ENCODE data around the gene SECISBP2L. TPM values are rescaled to one million over a fixed set of nuclear protein-coding genes. Genes with fewer than 3 reads are reported as not detected.

The SECISBP2L gene
- polyA plus RNA-seq, 4 donors, result 44.6 to 61.9 (median 55.3) TPM

GRCh38 chr15:48967336-48967735 is 78.9 kb downstream of the SECISBP2L start:
- no peak for DNase-seq (ENCODE audit: low read depth in 4 of 4, low spot score in 3 of 4)

DNA sequence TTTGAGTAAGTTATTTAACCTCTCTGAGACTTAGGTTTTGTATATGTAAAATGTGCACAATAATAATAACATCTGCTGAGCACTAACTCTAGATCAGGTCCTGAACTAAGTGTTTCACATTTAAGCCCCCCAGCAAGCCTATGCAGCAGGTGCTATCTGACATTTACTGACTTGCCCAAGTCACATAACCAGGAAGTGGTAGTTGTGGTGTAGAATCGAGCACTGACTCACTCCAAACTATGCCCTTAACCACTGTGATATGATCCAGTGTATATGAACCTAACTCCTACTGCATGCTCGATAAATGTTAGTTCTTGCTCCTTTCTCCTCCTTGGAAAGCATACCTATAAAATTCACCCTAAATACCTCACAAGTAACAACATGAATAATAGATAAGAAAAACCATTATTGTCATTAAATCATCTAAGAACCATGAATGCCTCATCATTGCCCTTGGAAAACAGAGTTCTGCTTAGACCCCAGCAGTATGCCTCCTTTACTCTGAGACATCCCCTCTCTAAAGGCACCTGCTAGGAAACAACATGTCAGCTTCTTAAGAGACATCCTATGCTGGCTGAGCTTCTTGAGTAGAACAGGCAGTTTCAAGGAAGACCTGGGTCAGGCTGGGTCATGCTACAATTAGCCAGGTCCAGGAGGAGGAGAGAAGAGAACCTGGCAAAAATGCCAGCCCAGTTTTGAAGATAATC is 79.5 kb downstream of the SECISBP2L start:
- DNase-seq (ENCODE audit: low read depth in 4 of 4, low spot score in 3 of 4), result no peak

DNA sequence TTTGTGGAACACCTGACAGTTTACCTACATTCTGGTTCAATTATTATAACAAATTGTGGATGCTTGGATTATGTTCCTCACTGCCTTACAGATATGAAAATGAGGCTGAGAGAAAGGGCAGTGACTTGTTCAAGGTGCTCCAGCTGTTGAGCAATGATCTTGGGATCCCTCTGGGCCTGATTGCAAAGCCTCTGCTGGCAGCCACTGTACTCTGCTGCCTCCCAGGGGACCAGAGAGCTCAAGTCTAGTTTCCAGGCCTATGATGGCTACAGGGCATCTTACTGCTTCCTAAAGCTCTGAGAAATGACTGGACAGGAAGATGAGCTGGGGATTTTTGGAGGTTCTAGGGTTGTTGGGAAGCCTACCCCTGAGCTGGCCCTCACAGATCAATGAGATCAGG is 80.3 kb downstream of the SECISBP2L start:
- no peak for DNase-seq (ENCODE audit: low read depth in 4 of 4, low spot score in 3 of 4)

DNA sequence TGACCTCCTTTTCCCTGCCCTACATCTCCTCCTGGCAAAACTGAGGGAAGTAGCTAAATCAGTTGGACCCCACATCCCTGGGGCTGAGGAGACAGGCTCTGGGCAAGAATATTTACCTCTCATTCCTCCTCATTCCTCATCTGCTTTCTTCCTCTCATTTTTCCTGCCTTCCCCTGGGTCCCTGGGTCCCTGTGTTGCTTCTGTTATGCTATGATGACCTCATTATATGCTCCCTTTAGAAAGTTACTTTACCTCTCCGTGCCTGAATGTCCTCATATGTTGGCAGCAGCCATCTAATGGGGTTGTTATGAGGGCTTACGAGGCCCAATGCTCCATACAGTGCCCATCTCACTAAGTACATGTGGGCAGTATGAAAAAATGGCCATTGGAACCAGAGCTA is 81.3 kb downstream of the SECISBP2L start:
- DNase-seq (ENCODE audit: low read depth in 4 of 4, low spot score in 3 of 4), result no peak

- DNase-seq (ENCODE audit: low read depth in 4 of 4, low spot score in 3 of 4), result peak; percentile 48 to 67 (median 54)
These were observed 82.6 kb downstream of the SECISBP2L start, which contains the start of gene SHC4 for GRCh38 chr15:48963524-48964113. Gene SHC4, minus strand, starts transcription at chr15:48963919. Its CDS starts 904 bp downstream, at chr15:48963015.

- DNase-seq (ENCODE audit: low read depth in 4 of 4, low spot score in 3 of 4), result peak in 1 of 4 donors; percentile 35
These were observed 83.4 kb downstream of the SECISBP2L start for GRCh38 chr15:48962662-48963523.

GRCh38 chr15:48955967-48956366 is 90.3 kb downstream of the SECISBP2L start:
- no peak for DNase-seq (ENCODE audit: low read depth in 4 of 4, low spot score in 3 of 4)

DNA sequence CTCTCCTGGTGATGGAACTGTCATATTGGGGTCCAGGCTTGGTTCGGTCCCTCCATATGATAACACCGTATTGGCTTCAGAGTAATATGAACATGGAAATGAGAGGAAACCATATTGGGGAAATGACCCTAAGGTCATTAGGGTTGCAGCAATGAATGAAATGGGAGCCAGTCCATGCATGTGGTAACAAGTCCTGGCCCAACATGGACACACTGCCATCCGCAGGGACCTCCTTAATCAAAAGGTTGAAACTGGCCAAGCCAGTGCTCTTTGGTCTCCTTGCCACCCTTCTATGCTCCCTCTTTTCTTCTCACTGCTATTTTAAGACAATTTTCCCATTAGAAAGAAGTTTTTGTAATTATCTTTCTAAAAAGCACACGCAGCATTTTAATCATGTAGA is 90.9 kb downstream of the SECISBP2L start:
- DNase-seq (ENCODE audit: low read depth in 4 of 4, low spot score in 3 of 4), result no peak

DNA sequence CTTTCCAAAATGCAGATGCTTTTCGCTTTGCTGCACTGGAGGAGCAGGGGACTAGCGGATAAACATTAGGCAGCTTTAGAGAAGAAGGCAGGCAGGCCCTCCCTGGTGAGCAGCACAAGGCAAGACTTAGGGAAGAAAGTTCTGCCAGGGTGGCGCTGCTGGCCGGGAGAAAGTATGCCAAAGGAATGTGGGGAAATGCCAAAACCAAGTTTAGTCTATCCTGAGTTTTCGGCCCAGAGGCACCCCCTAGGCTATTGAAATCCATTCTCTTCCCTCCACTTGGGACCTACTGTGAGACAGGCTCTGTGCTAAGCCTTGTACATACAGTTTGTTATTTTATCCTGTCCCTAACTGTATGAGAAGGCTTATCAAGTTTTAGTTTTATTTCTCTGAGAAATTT is 91.7 kb downstream of the SECISBP2L start:
- no peak for DNase-seq (ENCODE audit: low read depth in 4 of 4, low spot score in 3 of 4)

DNA sequence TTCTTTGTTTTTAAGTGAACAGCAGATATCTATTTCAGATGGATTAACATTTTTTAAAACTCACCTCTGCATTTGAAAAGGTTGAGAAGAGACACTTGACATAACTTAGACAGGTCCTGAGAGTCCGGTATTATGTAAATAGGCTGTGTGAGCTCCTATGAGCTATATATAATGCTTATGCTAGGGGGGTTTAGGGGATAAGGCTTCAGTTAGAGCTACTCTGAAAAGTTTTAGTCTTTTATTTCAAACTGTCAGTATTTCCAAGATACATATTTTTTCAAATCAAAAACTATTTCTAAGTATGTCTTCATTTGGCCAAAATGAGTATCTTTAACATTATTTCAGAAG is 99.4 kb downstream of the SECISBP2L start:
- no peak for DNase-seq (ENCODE audit: low read depth in 4 of 4, low spot score in 3 of 4)

GRCh38 chr15:48946074-48946839 is 100.0 kb downstream of the SECISBP2L start:
- no peak for DNase-seq (ENCODE audit: low read depth in 4 of 4, low spot score in 3 of 4)

- no peak for DNase-seq (ENCODE audit: low read depth in 4 of 4, low spot score in 3 of 4)
These were observed 100.9 kb downstream of the SECISBP2L start for GRCh38 chr15:48945386-48945785.

DNA sequence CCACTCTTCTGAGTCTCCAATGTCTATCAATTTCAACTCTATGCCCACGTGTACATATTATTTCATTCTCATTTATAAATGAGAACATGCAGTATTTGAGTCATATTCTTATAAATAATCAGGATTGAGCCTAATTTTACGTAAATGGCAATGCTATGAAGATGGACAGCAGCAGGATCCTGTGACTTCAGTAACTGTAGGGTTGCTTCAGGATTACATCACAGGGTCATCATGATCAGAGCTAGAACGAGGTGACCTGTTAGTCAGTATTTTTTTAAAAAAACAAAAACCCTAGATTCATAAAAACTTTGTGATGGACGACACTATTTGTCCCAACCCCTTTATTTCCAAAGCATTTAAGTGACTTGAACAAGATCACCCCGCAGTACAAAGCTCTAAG is 104.3 kb downstream of the SECISBP2L start:
- DNase-seq (ENCODE audit: low read depth in 4 of 4, low spot score in 3 of 4), result no peak

DNA sequence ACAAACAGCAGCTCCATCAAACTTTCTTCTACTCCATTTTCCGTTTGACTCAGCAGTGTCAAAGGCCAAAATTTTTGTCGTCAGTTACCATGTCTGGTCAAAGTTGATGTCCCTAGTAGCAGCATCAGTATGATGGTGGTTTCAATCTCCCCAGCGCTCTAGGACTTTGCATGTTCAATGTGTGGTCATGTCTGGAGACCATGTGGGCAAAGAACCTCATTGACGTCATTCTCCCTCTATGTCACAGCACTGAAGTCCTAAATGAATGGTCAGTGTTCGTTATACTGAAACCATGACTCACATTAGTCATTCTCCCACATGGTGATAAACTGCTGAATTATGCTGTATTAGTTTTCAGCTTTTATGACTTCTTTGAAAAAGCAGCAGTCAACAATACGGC is 105.7 kb downstream of the SECISBP2L start:
- DNase-seq (ENCODE audit: low read depth in 4 of 4, low spot score in 3 of 4), result no peak

- no peak for DNase-seq (ENCODE audit: low read depth in 4 of 4, low spot score in 3 of 4)
These were observed 106.6 kb downstream of the SECISBP2L start for GRCh38 chr15:48939648-48940047.

Other genes with a start within 250 kb of the SECISBP2L start
- gene CEP152, start 235.4 kb downstream of the SECISBP2L start, polyA plus RNA-seq (ENCODE audit: insufficient read length in 4 of 4), result 10 to 100 TPM in 1 of 4 donors, 1 to 10 TPM in 3; 6.4 to 10.4 (median 6.5) TPM
- gene EID1, start 168.3 kb downstream of the SECISBP2L start, polyA plus RNA-seq (ENCODE audit: insufficient read length in 4 of 4), result 100 to 1,000 TPM; 304 to 343 (median 325) TPM
- 1 to 10 TPM; 2.8 to 5.8 (median 3.7) TPM for gene SHC4, start 82.5 kb downstream of the SECISBP2L start, polyA plus RNA-seq (ENCODE audit: insufficient read length in 4 of 4)
- 100 to 1,000 TPM in 2 of 4 donors, 10 to 100 TPM in 2; 87.2 to 132 (median 104) TPM for gene COPS2, start 109.2 kb upstream of the SECISBP2L start, polyA plus RNA-seq (ENCODE audit: insufficient read length in 4 of 4)
- gene GALK2, start 123.8 kb upstream of the SECISBP2L start, polyA plus RNA-seq (ENCODE audit: insufficient read length in 4 of 4), result 10 to 100 TPM; 23.9 to 34.6 (median 27.1) TPM